ENCODE data around the gene ABLIM3. TPM values are rescaled to one million over a fixed set of nuclear protein-coding genes. Genes with fewer than 3 reads are reported as not detected.

ABLIM3 gene
- total and polyA plus RNA-seq, 12 donors: 1.6 to 27.6 (median 12.9) TPM

DNA sequence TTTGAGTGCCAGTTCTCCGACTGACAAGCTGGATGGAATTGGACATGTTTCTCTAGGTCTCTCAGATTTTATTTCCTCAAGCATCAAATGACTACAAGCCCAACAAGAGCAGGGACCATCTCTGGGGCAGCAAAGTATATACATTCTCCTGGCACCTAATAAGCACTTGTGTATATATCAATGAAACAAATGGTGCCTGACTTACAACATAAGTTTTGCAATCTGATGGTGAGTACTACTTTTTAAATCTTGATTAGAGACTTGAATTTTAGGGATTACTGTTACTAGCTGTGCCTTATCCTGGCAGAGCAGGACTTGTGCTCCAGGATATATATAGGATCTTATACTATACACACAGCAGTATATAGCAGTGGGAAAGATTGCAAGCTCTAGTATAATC, 8.8 kb upstream of the ABLIM3 start:
- WGBS, 4 donors: 85 to 100% (median 92%) methylated on average over 1 of the region's 1 CpG
- no peak overlapping the region for H3K4me3 ChIP-seq
- H3K4me1 ChIP-seq (replicated peaks in 1 of 2): peaks cover 0 to 14% of the 10 kb centered on the region in 2 donors
- no peaks in the 10 kb centered on the region for H3K9me3 ChIP-seq (replicated peaks in 1 of 3)
- H3K27ac ChIP-seq: no peak overlapping the region
- H3K27me3 ChIP-seq: no peaks in the 10 kb centered on the region
- no peaks in the 10 kb centered on the region for H3K36me3 ChIP-seq (replicated peaks in 1 of 2)
- TF ChIP-seq POLR2A (IDR thresholded peaks at IDR 0.05): no peak
- TF ChIP-seq CTCF (IDR thresholded peaks at IDR 0.05): no peak
- DNase-seq: no peak
- intact Hi-C loops (cut with DNase I): loop anchor here in 1 of 2 donors (10.0 kb wide), 1 partner anchor 432 kb away; no protein-coding TSS in a partner anchor

GRCh38 chr5:149133795-149134777, 7.2 kb upstream of the ABLIM3 start:
- Histone ChIP-seq H3K9me3 (replicated peaks in 1 of 3) (no peaks in the 10 kb centered on the region), H3K36me3 (replicated peaks in 1 of 2) (no peaks in the 10 kb centered on the region), H3K27me3 (no peaks in the 10 kb centered on the region), H3K27ac (peak overlapping the region in 3 of 5 donors; percentile 30 to 42 (median 36)), H3K4me1 (replicated peaks in 1 of 2) (peaks cover 0 to 14% of the 10 kb centered on the region in 2 donors), H3K4me3 (no peak overlapping the region)
- intact Hi-C loops (cut with DNase I): loop anchor here in 1 of 2 donors (10.0 kb wide), 1 partner anchor 431 kb away; no protein-coding TSS in a partner anchor
- peak; percentile 76 to 96 (median 91) for DNase-seq
- TF ChIP-seq POLR2A (IDR thresholded peaks at IDR 0.05): no peak
- no peak for TF ChIP-seq CTCF (IDR thresholded peaks at IDR 0.05)
- WGBS, 4 donors: 61 to 70% (median 65%) methylated on average over 11 of the region's 11 CpGs

GRCh38 chr5:149134778-149135500, 6.4 kb upstream of the ABLIM3 start:
- intact Hi-C loops (cut with DNase I): loop anchor here in 1 of 2 donors (10.0 kb wide), 1 partner anchor 430 kb away; no protein-coding TSS in a partner anchor
- WGBS, 4 donors: 73 to 80% (median 75%) methylated on average over 6 of the region's 6 CpGs
- Histone ChIP-seq H3K4me1 (replicated peaks in 1 of 2) (peaks cover 0 to 14% of the 10 kb centered on the region in 2 donors), H3K27ac (peak overlapping the region in 3 of 5 donors; percentile 36 to 42 (median 42)), H3K9me3 (replicated peaks in 1 of 3) (no peaks in the 10 kb centered on the region), H3K36me3 (replicated peaks in 1 of 2) (no peaks in the 10 kb centered on the region), H3K4me3 (no peak overlapping the region), H3K27me3 (no peaks in the 10 kb centered on the region)
- DNase-seq: no peak
- TF ChIP-seq CTCF (IDR thresholded peaks at IDR 0.05) (no peak), POLR2A (IDR thresholded peaks at IDR 0.05) (no peak)

Data from adrenal gland (tissue), 12 donors.